GM12878 (cell line): ENCODE measurements around the gene ZFP1. TPM values are rescaled to one million over a fixed set of nuclear protein-coding genes. Genes with fewer than 3 reads are reported as not detected.

Experiments used
- ATAC-seq: fragments of 200-7000 bp; cut with Tn5 transposase; 3 replicates; pipeline ENCODE4 v1.9.1; 2020; ENCODE audit warnings: mild to moderate bottlenecking, moderate library complexity
- BruUV-seq: library from RNA; stranded (reverse); fragments of 400-500 nt; replicated peaks from 2 replicates; lab custom pipeline; 2021; lab: Mats Ljungman, UMichigan
- CTCF ChIA-PET: fragments of 300-600 bp; sonication (Branson Sonifier 250); formaldehyde crosslinking; extraction: SDS; loops from one replicate; lab custom pipeline; 2021; ENCODE audit warnings: inconsistent platforms; lab: Yijun Ruan, JAX
- POLR2A ChIA-PET: fragments of 350-600 bp; formaldehyde crosslinking; extraction: SDS; loops from one replicate; lab custom pipeline; 2021; ENCODE audit warnings: inconsistent platforms; lab: Charles Lee
- RAD21 ChIA-PET: fragments of 300-600 bp; sonication (Branson Sonifier 250); formaldehyde crosslinking; loops from one replicate; lab custom pipeline; 2023; ENCODE audit warnings: antibody characterized with exemption; ENCODE audit not compliant: unreplicated experiment; lab: Charles Lee
- SMC1A ChIA-PET: fragments of 300-600 bp; sonication (Branson Sonifier 250); formaldehyde crosslinking; loops from one replicate; lab custom pipeline; 2023; ENCODE audit not compliant: unreplicated experiment, uncharacterized antibody; lab: Charles Lee
- DNase-seq: peaks from one replicate; pipeline ENCODE4 v3.0.0-alpha.2; 2011; ENCODE audit warnings: low read depth, low spot score
- FAIRE-seq: peaks from 3 replicates; lab custom pipeline; 2011; peaks lifted over from hg19 to GRCh38; lab: Jason Lieb, UNC
- H2AFZ ChIP-seq: 2 replicates; pipeline ENCODE4 v1.6.0; 2011; ENCODE audit warnings: low read depth, low read length, control low read depth; ENCODE audit not compliant: control insufficient read depth
- H3K27ac ChIP-seq: 2 replicates; pipeline ENCODE4 v1.5.1; 2011; ENCODE audit warnings: control low read depth; ENCODE audit not compliant: control insufficient read depth, insufficient read depth
- H3K27me3 ChIP-seq, 2 experiments: replicated peaks in 1 of 2; 2 replicates each; pipeline versions ENCODE4 v1.6.0 to v1.6.1; 2011; ENCODE audit warnings: low read length in 1 of 2; ENCODE audit not compliant: control insufficient read depth in 2 of 2, insufficient read depth in 2 of 2
- H3K36me3 ChIP-seq, 2 experiments: 2 replicates each; pipeline ENCODE4 v1.5.1; 2011; ENCODE audit warnings: low read length in 1 of 2; ENCODE audit not compliant: control insufficient read depth in 2 of 2, insufficient read depth in 2 of 2
- H3K4me1 ChIP-seq: 2 replicates; pipeline ENCODE4 v1.6.1; 2011; ENCODE audit warnings: mild to moderate bottlenecking, low read length, moderate library complexity, mixed read lengths; ENCODE audit not compliant: control insufficient read depth, insufficient read depth
- H3K4me2 ChIP-seq: 2 replicates; pipeline ENCODE4 v1.6.0; 2011; ENCODE audit warnings: control low read depth; ENCODE audit not compliant: control insufficient read depth, insufficient read depth
- H3K4me3 ChIP-seq: fragments of 200-600 bp; sonication (generic); 2 replicates; pipeline ENCODE4 v1.5.1; 2016
- H3K79me2 ChIP-seq: 2 replicates; pipeline ENCODE4 v1.6.0; 2011; ENCODE audit warnings: low read length; ENCODE audit not compliant: control insufficient read depth, insufficient read depth
- H3K9ac ChIP-seq: 2 replicates; pipeline ENCODE4 v1.8.0; 2011; ENCODE audit warnings: low read length, control low read depth, mixed read lengths; ENCODE audit not compliant: control insufficient read depth, insufficient read depth
- H3K9me3 ChIP-seq: replicated peaks from 3 replicates; pipeline ENCODE4 v1.5.1; 2011; ENCODE audit warnings: mild to moderate bottlenecking, low read length; ENCODE audit not compliant: control insufficient read depth, insufficient read depth
- H4K20me1 ChIP-seq: 2 replicates; pipeline ENCODE4 v1.6.0; 2011; ENCODE audit not compliant: control insufficient read depth, insufficient read depth
- RAD21 ChIP-seq: IDR thresholded peaks from 2 replicates; pipeline ENCODE4 v1.6.1; 2011; ENCODE audit warnings: mild to moderate bottlenecking, low read depth, low read length, moderate library complexity; ENCODE audit not compliant: insufficient read depth
- SMARCA5 ChIP-seq: fragments of 450-650 bp; IDR thresholded peaks from 2 replicates; pipeline ENCODE4 v1.6.1; 2017; ENCODE audit warnings: mild to moderate bottlenecking
- TARDBP ChIP-seq: IDR thresholded peaks from 2 replicates; pipeline ENCODE4 v1.6.1; 2016; ENCODE audit warnings: borderline replicate concordance
- ZNF274 ChIP-seq: IDR thresholded peaks from one replicate; pipeline ENCODE4 v1.8.0; 2011; ENCODE audit not compliant: insufficient read length, insufficient read depth
- WGBS: methylation state at CpG from one replicate; pipeline ENCODE4 v1.1.6; 2016; ENCODE audit warnings: low lambda C conversion rate; ENCODE audit not compliant: insufficient replicate concordance, insufficient coverage; ENCODE audit errors: missing lambda C conversion rate; 5-methylcytosine and 5-hydroxymethylcytosine counted together
- in situ Hi-C: fragments of 300-500 bp; cut with MboI; formaldehyde crosslinking; loops from 9 replicates; pipeline ENCODE4 v1.14.3; 2018; ENCODE audit warnings: mixed read lengths
- intact Hi-C: fragments of 100-400 bp; cut with micrococcal nuclease; formaldehyde crosslinking; loops from one replicate; pipeline ENCODE4 v1.14.2; 2022; ENCODE audit not compliant: unreplicated experiment
- polyA plus RNA-seq, 11 experiments: library from polyadenylated mRNA; depleted of rRNA in 4 of 11; unstranded in 6 of 11; stranded (reverse) in 5 of 11; fragments of >200 nt; fragmentation: Nextera tagmentation in 4 of 11; fragmentation: Illumina TruSeq in 1 of 11; extraction: Ambion mirVana in 4 of 11; extraction: Trizol in 1 of 11; gene quantifications; 1 replicate in 1 of 11; 2 replicates in 10 of 11; pipeline versions ENCODE4 v1.2.1 to v1.2.3, GENCODE V29; 2011 to 2016; ENCODE audit warnings: inconsistent platforms in 2 of 11, missing spikeins in 2 of 11, low read depth in 1 of 11
- total RNA-seq, 4 experiments: library from RNA; depleted of rRNA in 3 of 4; stranded (reverse); fragments of >200 nt in 3 of 4; fragmentation: Illumina TruSeq in 1 of 4; extraction: Trizol in 1 of 4; gene quantifications; 2 replicates each; pipeline versions ENCODE4 v1.2.1 to v1.2.3, GENCODE V29; 2013 to 2021
- TF ChIP-seq, protein P1 (sequence below), 3 experiments: IDR thresholded peaks in 2 of 3; conservative IDR thresholded peaks in 1 of 3; 2 replicates each; pipeline ENCODE4 v1.5.1; 2011; ENCODE audit warnings: low read depth in 3 of 3, low read length in 3 of 3, mild to moderate bottlenecking in 3 of 3, control low read depth in 2 of 3, moderate library complexity in 2 of 3, inconsistent platforms in 1 of 3, mixed read lengths in 1 of 3; ENCODE audit not compliant: control insufficient read depth in 2 of 3, insufficient read depth in 1 of 3; ENCODE audit errors: extremely low read depth in 1 of 3

The ZFP1 gene
- total and polyA plus RNA-seq, 10 of the 15 experiments (the other 5 are each of a cell fraction or from before 2014, with no cell fraction given) = 3.5 to 17.6 (median 14.7) TPM

DNA sequence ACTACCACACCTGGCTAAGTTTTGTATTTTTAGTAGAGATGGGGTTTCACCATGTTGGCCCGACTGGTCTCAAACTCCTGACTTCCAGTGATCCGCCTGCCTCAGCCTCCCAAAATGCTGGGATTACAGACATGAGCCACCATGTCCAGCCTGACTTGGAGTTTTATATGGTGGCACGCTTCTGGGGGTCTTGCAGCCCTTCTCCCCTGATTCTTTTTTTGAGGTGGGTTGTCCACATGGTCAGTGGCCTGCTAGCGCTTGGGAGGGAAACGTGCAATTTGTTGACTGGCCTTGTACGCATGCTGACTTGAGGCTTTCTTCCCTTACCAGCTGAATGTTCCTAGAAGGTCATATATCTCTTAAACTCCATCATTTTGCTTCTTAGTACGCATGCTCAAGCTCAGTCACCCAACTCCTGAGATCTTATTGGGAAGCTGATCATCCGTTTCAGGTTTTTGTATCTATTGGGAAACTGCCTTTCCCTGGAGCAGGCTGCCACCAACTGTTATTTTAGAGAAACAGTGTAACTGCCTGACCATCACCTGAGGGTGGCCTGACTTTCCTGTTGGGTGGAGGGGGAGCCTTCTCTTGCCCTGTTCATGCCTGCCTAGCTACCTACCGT lies 18.1 kb upstream of the ZFP1 start:
- Histone ChIP-seq H2AFZ (no peak overlapping the region), H3K27ac (no peak overlapping the region), H3K36me3 (no peaks in the 10 kb centered on the region), H3K79me2 (no peaks in the 10 kb centered on the region), H4K20me1 (no peaks in the 10 kb centered on the region), H3K4me2 (no peak overlapping the region), H3K4me3 (no peak overlapping the region), H3K27me3 (peaks cover 0 to 2% of the 10 kb centered on the region in 2 experiments; a peak in 1 of 4 replicates), H3K9ac (no peak overlapping the region), H3K4me1 (no peaks in the 10 kb centered on the region), H3K9me3 (no peaks in the 10 kb centered on the region; the same call in 1 of the 3 replicates)
- intact Hi-C loops (no loop called here), in situ Hi-C loops (no loop called here)
- TF ChIP-seq RAD21 = 0 out of 2 replicates have a peak, but pooled peaks have one; percentile 18
- no peak for TF ChIP-seq ZNF274
- no peak for TF ChIP-seq SMARCA5
- TF ChIP-seq TARDBP = no peak
- TF ChIP-seq, protein P1, sequence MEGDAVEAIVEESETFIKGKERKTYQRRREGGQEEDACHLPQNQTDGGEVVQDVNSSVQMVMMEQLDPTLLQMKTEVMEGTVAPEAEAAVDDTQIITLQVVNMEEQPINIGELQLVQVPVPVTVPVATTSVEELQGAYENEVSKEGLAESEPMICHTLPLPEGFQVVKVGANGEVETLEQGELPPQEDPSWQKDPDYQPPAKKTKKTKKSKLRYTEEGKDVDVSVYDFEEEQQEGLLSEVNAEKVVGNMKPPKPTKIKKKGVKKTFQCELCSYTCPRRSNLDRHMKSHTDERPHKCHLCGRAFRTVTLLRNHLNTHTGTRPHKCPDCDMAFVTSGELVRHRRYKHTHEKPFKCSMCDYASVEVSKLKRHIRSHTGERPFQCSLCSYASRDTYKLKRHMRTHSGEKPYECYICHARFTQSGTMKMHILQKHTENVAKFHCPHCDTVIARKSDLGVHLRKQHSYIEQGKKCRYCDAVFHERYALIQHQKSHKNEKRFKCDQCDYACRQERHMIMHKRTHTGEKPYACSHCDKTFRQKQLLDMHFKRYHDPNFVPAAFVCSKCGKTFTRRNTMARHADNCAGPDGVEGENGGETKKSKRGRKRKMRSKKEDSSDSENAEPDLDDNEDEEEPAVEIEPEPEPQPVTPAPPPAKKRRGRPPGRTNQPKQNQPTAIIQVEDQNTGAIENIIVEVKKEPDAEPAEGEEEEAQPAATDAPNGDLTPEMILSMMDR (IDR thresholded peaks at IDR 0.05 in 2 of 3, conservative IDR thresholded peaks at IDR 0.05 in 1 of 3; ENCODE audit: control insufficient read depth in 2 of 3, extremely low read depth in 1 of 3, insufficient read depth in 1 of 3, low read depth in 3 of 3, low read length in 3 of 3) = 0 out of 6 replicates have a peak, but pooled peaks of 1 of the 3 experiments have one; percentile 5
- ChIA-PET CTCF (interaction anchor here (1.3 kb wide), 1 partner anchor 267 kb away, joined by 4 read pairs; no protein-coding TSS in a partner anchor), SMC1A (interaction anchor here (0.7 to 1.3 kb wide), 2 partner anchors 12 to 43 kb away, joined by 3 to 4 read pairs; no protein-coding TSS in a partner anchor), POLR2A (no interaction called here), RAD21 (interaction anchor here (2.2 kb wide), 1 partner anchor 267 kb away, joined by 5 read pairs; no protein-coding TSS in a partner anchor)
- 64% methylated on average over 9 of the region's 9 CpGs for WGBS
- DNase-seq (no peak), FAIRE-seq (no peak), ATAC-seq (no peak)
- no TSS peak for BruUV-seq
